Measurements from ENCODE around the gene RANBP2. TPM values are rescaled to one million over a fixed set of nuclear protein-coding genes. Genes with fewer than 3 reads are reported as not detected.

The RANBP2 gene
- total RNA-seq, 1 donor from 2014 or later = 48.3 TPM

- ATAC-seq (no peak), DNase-seq (no peak)
- intact Hi-C loops (cut with micrococcal nuclease) = no loop called here
Measured at GRCh38 chr2:108825736-108826135, 106.5 kb downstream of the RANBP2 start.

- intact Hi-C loops (cut with micrococcal nuclease) = no loop called here
- ATAC-seq (no peak), DNase-seq (no peak)
Measured at GRCh38 chr2:108829578-108830310, 110.5 kb downstream of the RANBP2 start.

GRCh38 chr2:108833219-108833618, 113.9 kb downstream of the RANBP2 start:
- ATAC-seq (no peak), DNase-seq (no peak)
- intact Hi-C loops (cut with micrococcal nuclease) = no loop called here

- DNase-seq (no peak), ATAC-seq (no peak)
- intact Hi-C loops (cut with micrococcal nuclease) = no loop called here
Measured at GRCh38 chr2:108834620-108835019, 115.3 kb downstream of the RANBP2 start.

- intact Hi-C loops (cut with micrococcal nuclease) = no loop called here
- DNase-seq (no peak), ATAC-seq (no peak)
Measured at GRCh38 chr2:108835040-108835439, 115.8 kb downstream of the RANBP2 start.

Other genes with a start within 250 kb of the RANBP2 start
- 74.3 TPM for gene LIMS1, start 185.0 kb upstream of the RANBP2 start, total RNA-seq
- gene CCDC138, start 67.3 kb downstream of the RANBP2 start, total RNA-seq = 1.9 TPM